HepG2 (cell line): ENCODE data around the gene ZNF844. TPM values are rescaled to one million over a fixed set of nuclear protein-coding genes. Genes with fewer than 3 reads are reported as not detected.

Source experiments
- AHR ChIP-seq: IDR thresholded peaks from 2 replicates; pipeline ENCODE4 v1.6.1; 2018; ENCODE audit warnings: missing genetic modification reagents, missing compliant biosample characterization
- HDAC2 ChIP-seq: sonication (generic); formaldehyde crosslinking; IDR thresholded peaks from 2 replicates; pipeline ENCODE4 v1.4.0; 2020; ENCODE audit warnings: missing genetic modification reagents
- HMGA1 ChIP-seq: sonication (generic); formaldehyde crosslinking; conservative IDR thresholded peaks from 2 replicates; pipeline ENCODE4 v1.4.0; 2020; ENCODE audit warnings: missing genetic modification reagents
- NCOA2 ChIP-seq: sonication (generic); formaldehyde crosslinking; IDR thresholded peaks from 2 replicates; pipeline ENCODE4 v1.8.0; 2022; ENCODE audit warnings: inconsistent platforms
- RNF2 ChIP-seq: fragments of 450-650 bp; conservative IDR thresholded peaks from 2 replicates; pipeline ENCODE4 v1.6.1; 2016; ENCODE audit warnings: low read depth
- SIN3B ChIP-seq: fragments of 150-350 bp; IDR thresholded peaks from 2 replicates; pipeline ENCODE4 v1.6.1; 2014; ENCODE audit warnings: low read length
- SIX4 ChIP-seq: sonication (generic); formaldehyde crosslinking; IDR thresholded peaks from 2 replicates; pipeline ENCODE4 v1.4.0; 2020; ENCODE audit warnings: missing genetic modification reagents
- SKI ChIP-seq: fragments of 450-650 bp; IDR thresholded peaks from one replicate; pipeline ENCODE4 v1.6.1; 2018; ENCODE audit warnings: mild to moderate bottlenecking; ENCODE audit not compliant: partially characterized antibody
- ZFP1 ChIP-seq: IDR thresholded peaks from 2 replicates; pipeline ENCODE4 v1.6.1; 2016
- ZNF530 ChIP-seq: sonication (generic); formaldehyde crosslinking; IDR thresholded peaks from 2 replicates; pipeline ENCODE4 v1.5.0; 2020; ENCODE audit warnings: low read depth, mild to moderate bottlenecking, missing genetic modification reagents
- ZNF552 ChIP-seq: sonication (generic); formaldehyde crosslinking; IDR thresholded peaks from 2 replicates; pipeline ENCODE4 v1.9.0; 2022; ENCODE audit warnings: missing genetic modification reagents, mild to moderate bottlenecking, borderline replicate concordance
- ZNF564 ChIP-seq: sonication (generic); formaldehyde crosslinking; IDR thresholded peaks from 2 replicates; pipeline ENCODE4 v1.8.1; 2023; ENCODE audit warnings: mild to moderate bottlenecking, missing genetic modification reagents
- ZNF572 ChIP-seq: sonication (generic); formaldehyde crosslinking; IDR thresholded peaks from 2 replicates; pipeline ENCODE4 v1.5.1; 2020; ENCODE audit warnings: mild to moderate bottlenecking, missing genetic modification reagents
- ZNF781 ChIP-seq: sonication (generic); formaldehyde crosslinking; IDR thresholded peaks from 2 replicates; pipeline ENCODE4 v1.5.1; 2020; ENCODE audit warnings: borderline replicate concordance, mild to moderate bottlenecking, missing genetic modification reagents; ENCODE audit errors: not compliant biosample characterization
- ZNF83 ChIP-seq: sonication (generic); formaldehyde crosslinking; IDR thresholded peaks from 2 replicates; pipeline ENCODE4 v1.4.0; 2020; ENCODE audit warnings: missing genetic modification reagents, mild to moderate bottlenecking, borderline replicate concordance
- ZSCAN20 ChIP-seq: sonication (generic); formaldehyde crosslinking; IDR thresholded peaks from 2 replicates; pipeline ENCODE4 v1.4.0; 2020; ENCODE audit warnings: missing genetic modification reagents, mild to moderate bottlenecking, borderline replicate concordance
- polyA plus RNA-seq, 8 experiments: library from polyadenylated mRNA; depleted of rRNA in 3 of 8; stranded (reverse) in 7 of 8; unstranded in 1 of 8; fragments of >200 nt; fragmentation: Illumina TruSeq in 4 of 8; extraction: Trizol in 4 of 8; gene quantifications; 2 replicates each; pipeline versions ENCODE4 v1.2.1 to v1.2.3, GENCODE V29; 2011 to 2016; ENCODE audit warnings: low read depth in 4 of 8, missing spikeins in 1 of 8, mixed read lengths in 1 of 8; ENCODE audit not compliant: insufficient read depth in 1 of 8
- total RNA-seq, 5 experiments: library from RNA; depleted of rRNA; stranded (reverse); fragments of >200 nt; fragmentation: Illumina TruSeq; extraction: Trizol; gene quantifications; 2 replicates each; pipeline ENCODE4 v1.2.3, GENCODE V29; 2016; ENCODE audit warnings: low read depth in 1 of 5
- TF ChIP-seq, protein P1 (sequence below): sonication (generic); formaldehyde crosslinking; IDR thresholded peaks from 2 replicates; pipeline ENCODE4 v1.5.1; 2020; ENCODE audit warnings: missing genetic modification reagents, mild to moderate bottlenecking, borderline replicate concordance
- TF ChIP-seq, protein P2 (sequence below), 2 experiments: sonication (generic) in 1 of 2; formaldehyde crosslinking in 1 of 2; IDR thresholded peaks; 2 replicates each; pipeline versions ENCODE4 v1.4.0 to v1.6.1; 2016 to 2020; ENCODE audit warnings: borderline replicate concordance in 1 of 2, low read depth in 1 of 2, mild to moderate bottlenecking in 1 of 2, missing genetic modification reagents in 1 of 2
- TF ChIP-seq, protein P3 (sequence below): sonication (generic); formaldehyde crosslinking; IDR thresholded peaks from 2 replicates; pipeline ENCODE4 v1.8.0; 2022; ENCODE audit warnings: low read depth, missing genetic modification reagents

The ZNF844 gene
- total and polyA plus RNA-seq, 2 of the 13 experiments (the other 11 are each of a cell fraction or from before 2014, with no cell fraction given), result 1.0 to 3.2 TPM

DNA sequence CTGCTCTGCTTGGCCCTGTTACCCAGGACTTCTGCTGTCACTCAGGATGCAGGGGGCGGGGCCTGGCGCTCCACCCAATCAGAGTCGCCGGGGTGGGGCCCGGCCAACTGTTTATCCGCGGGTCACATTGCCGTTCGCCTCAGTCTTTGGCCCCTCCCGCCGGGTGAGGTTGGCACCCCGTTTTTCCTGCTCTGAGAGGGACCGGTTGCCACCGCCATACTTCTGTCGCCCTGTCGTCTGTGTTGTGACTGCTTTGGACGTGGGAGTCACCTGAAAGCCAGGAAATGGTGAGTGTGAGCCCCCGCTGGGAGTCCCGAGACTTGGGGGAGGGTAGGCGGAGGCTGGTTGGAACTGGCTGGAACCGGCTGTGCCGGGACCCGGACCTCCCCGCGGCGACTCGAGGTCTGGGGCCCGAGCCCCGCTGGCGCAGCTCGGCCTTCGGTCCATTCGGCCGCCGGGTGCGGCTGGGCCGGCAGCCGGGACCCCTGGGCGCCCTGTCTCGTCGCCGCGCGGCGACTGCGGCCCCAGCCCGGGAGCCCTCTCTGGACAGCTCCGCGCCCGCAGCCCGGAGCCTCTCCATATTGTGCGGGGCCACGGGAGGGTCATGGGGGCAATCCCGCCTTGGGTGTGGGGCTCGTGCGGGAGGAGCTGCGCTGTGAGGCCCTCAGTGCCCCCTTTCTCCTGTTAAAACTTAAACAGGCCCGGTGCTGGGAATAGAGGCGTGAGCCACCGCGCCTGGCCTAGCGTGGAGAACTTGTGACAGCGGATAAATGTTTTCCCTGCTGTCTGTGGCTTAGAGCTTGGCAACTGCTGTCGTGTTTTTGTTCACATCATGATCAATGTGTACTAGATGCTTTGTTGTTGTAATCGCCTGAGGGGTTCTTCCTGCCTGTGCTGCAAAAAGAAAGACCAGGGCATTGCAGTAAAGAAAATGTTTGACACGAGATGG is at the start of gene ZNF844 (continued):
- TF ChIP-seq, protein P1, sequence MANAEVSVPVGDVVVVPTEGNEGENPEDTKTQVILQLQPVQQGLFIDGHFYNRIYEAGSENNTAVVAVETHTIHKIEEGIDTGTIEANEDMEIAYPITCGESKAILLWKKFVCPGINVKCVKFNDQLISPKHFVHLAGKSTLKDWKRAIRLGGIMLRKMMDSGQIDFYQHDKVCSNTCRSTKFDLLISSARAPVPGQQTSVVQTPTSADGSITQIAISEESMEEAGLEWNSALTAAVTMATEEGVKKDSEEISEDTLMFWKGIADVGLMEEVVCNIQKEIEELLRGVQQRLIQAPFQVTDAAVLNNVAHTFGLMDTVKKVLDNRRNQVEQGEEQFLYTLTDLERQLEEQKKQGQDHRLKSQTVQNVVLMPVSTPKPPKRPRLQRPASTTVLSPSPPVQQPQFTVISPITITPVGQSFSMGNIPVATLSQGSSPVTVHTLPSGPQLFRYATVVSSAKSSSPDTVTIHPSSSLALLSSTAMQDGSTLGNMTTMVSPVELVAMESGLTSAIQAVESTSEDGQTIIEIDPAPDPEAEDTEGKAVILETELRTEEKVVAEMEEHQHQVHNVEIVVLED (CRISPR knock-in tag), result no peak
- TF ChIP-seq ZNF572 (CRISPR knock-in tag) (no peak), ZNF564 (no peak), ZNF552 (CRISPR knock-in tag) (no peak), HMGA1 (no peak), RNF2 (no peak), ZSCAN20 (CRISPR knock-in tag) (no peak), NCOA2 (no peak), AHR (CRISPR knock-in tag) (no peak), ZFP1 (CRISPR knock-in tag) (no peak), ZNF83 (CRISPR knock-in tag) (no peak), SKI (no peak), SIN3B (no peak), ZNF530 (CRISPR knock-in tag) (no peak), SIX4 (no peak), HDAC2 (CRISPR knock-in tag) (0 out of 2 replicates have a peak, but pooled peaks have one; percentile 9), ZNF781 (CRISPR knock-in tag) (no peak)
- TF ChIP-seq, protein P2, sequence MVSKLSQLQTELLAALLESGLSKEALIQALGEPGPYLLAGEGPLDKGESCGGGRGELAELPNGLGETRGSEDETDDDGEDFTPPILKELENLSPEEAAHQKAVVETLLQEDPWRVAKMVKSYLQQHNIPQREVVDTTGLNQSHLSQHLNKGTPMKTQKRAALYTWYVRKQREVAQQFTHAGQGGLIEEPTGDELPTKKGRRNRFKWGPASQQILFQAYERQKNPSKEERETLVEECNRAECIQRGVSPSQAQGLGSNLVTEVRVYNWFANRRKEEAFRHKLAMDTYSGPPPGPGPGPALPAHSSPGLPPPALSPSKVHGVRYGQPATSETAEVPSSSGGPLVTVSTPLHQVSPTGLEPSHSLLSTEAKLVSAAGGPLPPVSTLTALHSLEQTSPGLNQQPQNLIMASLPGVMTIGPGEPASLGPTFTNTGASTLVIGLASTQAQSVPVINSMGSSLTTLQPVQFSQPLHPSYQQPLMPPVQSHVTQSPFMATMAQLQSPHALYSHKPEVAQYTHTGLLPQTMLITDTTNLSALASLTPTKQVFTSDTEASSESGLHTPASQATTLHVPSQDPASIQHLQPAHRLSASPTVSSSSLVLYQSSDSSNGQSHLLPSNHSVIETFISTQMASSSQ (IDR thresholded peaks at IDR 0.05; ENCODE audit: low read depth), result no peak
- TF ChIP-seq, protein P2 (CRISPR knock-in tag; IDR thresholded peaks at IDR 0.05; ENCODE audit: borderline replicate concordance), result no peak; the same call in 1 of the 2 replicates
- TF ChIP-seq, protein P3, sequence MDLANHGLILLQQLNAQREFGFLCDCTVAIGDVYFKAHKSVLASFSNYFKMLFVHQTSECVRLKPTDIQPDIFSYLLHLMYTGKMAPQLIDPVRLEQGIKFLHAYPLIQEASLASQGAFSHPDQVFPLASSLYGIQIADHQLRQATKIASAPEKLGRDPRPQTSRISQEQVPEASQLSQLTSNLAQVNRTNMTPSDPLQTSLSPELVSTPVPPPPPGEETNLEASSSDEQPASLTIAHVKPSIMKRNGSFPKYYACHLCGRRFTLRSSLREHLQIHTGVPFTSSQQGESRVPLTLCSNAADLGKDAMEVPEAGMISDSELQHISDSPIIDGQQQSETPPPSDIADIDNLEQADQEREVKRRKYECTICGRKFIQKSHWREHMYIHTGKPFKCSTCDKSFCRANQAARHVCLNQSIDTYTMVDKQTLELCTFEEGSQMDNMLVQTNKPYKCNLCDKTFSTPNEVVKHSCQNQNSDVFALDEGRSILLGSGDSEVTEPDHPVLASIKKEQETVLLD, result no peak
